CD14-positive monocyte (primary cell): ENCODE data around the gene DOCK3. TPM values are rescaled to one million over a fixed set of nuclear protein-coding genes. Genes with fewer than 3 reads are reported as not detected.

Experiments
- DNase-seq, 3 donors: peaks; one replicate each; pipeline ENCODE4 v3.0.0-alpha.2; 2011 to 2022
- H2AFZ ChIP-seq: 2 replicates; pipeline ENCODE4 v1.6.0; 2012; ENCODE audit warnings: mild to moderate bottlenecking, low read depth, low read length, inconsistent platforms; ENCODE audit not compliant: insufficient read depth, poor library complexity, severe bottlenecking
- H3K27ac ChIP-seq, 2 donors: 1 replicate in 1 of 2; 2 replicates in 1 of 2; pipeline ENCODE4 v1.5.1; 2012 to 2013; ENCODE audit warnings: low read length in 2 of 2, control low read depth in 1 of 2, inconsistent platforms in 1 of 2, low read depth in 1 of 2, mild to moderate bottlenecking in 1 of 2
- H3K27me3 ChIP-seq, 2 donors: one replicate each; pipeline versions ENCODE4 v1.6.0 to v1.6.1; 2011 to 2013; ENCODE audit warnings: low read length in 2 of 2; ENCODE audit not compliant: control insufficient read depth in 2 of 2, insufficient read depth in 2 of 2
- H3K36me3 ChIP-seq, 2 donors: replicated peaks in 1 of 2; 1 replicate in 1 of 2; 2 replicates in 1 of 2; pipeline versions ENCODE4 v1.5.1 to v1.6.1; 2012 to 2013; ENCODE audit warnings: low read length in 2 of 2, control low read depth in 1 of 2, inconsistent platforms in 1 of 2, mild to moderate bottlenecking in 1 of 2; ENCODE audit not compliant: insufficient read depth in 2 of 2, control insufficient read depth in 1 of 2
- H3K4me1 ChIP-seq, 2 donors: 1 replicate in 1 of 2; 2 replicates in 1 of 2; pipeline versions ENCODE4 v1.5.1 to v1.6.1; 2012 to 2013; ENCODE audit warnings: low read length in 2 of 2, control low read depth in 1 of 2, inconsistent platforms in 1 of 2, mild to moderate bottlenecking in 1 of 2, moderate library complexity in 1 of 2; ENCODE audit not compliant: insufficient read depth in 2 of 2, control insufficient read depth in 1 of 2
- H3K4me2 ChIP-seq: replicated peaks from 2 replicates; pipeline ENCODE3; 2012; ENCODE audit warnings: low read length, moderate library complexity, mild to moderate bottlenecking; ENCODE audit not compliant: poor library complexity, severe bottlenecking; ENCODE audit errors: extremely low read depth
- H3K4me3 ChIP-seq, 3 experiments: fragments of 200-600 bp in 1 of 3; sonication (generic) in 1 of 3; replicated peaks in 1 of 3; 1 replicate in 2 of 3; 2 replicates in 1 of 3; pipeline ENCODE4 v1.5.1; 2011 to 2013; ENCODE audit warnings: low read length in 3 of 3, mild to moderate bottlenecking in 3 of 3, control low read depth in 2 of 3, low read depth in 2 of 3, inconsistent platforms in 1 of 3, moderate library complexity in 1 of 3
- H3K79me2 ChIP-seq: 2 replicates; pipeline ENCODE4 v1.6.0; 2012; ENCODE audit warnings: mild to moderate bottlenecking, control low read depth, inconsistent platforms, low read length, moderate library complexity; ENCODE audit not compliant: insufficient read depth
- H3K9ac ChIP-seq: 2 replicates; pipeline ENCODE4 v1.6.0; 2017; ENCODE audit warnings: low read length, mild to moderate bottlenecking; ENCODE audit not compliant: insufficient read depth, poor library complexity, severe bottlenecking
- H3K9me3 ChIP-seq, 2 donors: replicated peaks in 1 of 2; 1 replicate in 1 of 2; 2 replicates in 1 of 2; pipeline versions ENCODE4 v1.5.1 to v1.6.1; 2012 to 2013; ENCODE audit warnings: low read length in 2 of 2, control low read depth in 1 of 2; ENCODE audit not compliant: control insufficient read depth in 1 of 2, insufficient read depth in 1 of 2
- H4K20me1 ChIP-seq: 2 replicates; pipeline ENCODE4 v1.6.0; 2012; ENCODE audit warnings: mild to moderate bottlenecking, low read length, control low read depth, moderate library complexity; ENCODE audit not compliant: insufficient read depth
- H3K27ac Mint-ChIP-seq, 7 donors: one replicate each; pipeline ENCODE4 v1.8.0; 2020; ENCODE audit warnings: mild to moderate bottlenecking in 7 of 7, mixed read lengths in 7 of 7, moderate library complexity in 6 of 7, inconsistent platforms in 2 of 7
- H3K27me3 Mint-ChIP-seq, 3 donors: one replicate each; pipeline ENCODE4 v1.8.0; 2021 to 2022; ENCODE audit warnings: low read depth in 3 of 3, mild to moderate bottlenecking in 3 of 3, mixed read lengths in 3 of 3, moderate library complexity in 3 of 3, inconsistent platforms in 1 of 3
- H3K36me3 Mint-ChIP-seq, 2 donors: one replicate each; pipeline ENCODE4 v1.8.0; 2020; ENCODE audit warnings: mixed read lengths in 2 of 2, inconsistent platforms in 1 of 2, mild to moderate bottlenecking in 1 of 2
- H3K4me1 Mint-ChIP-seq: one replicate; pipeline ENCODE4 v1.8.0; 2020; ENCODE audit warnings: mild to moderate bottlenecking, mixed read lengths
- H3K4me3 Mint-ChIP-seq, 2 donors: one replicate each; pipeline ENCODE4 v1.8.0; 2020; ENCODE audit warnings: mild to moderate bottlenecking in 2 of 2, mixed read lengths in 2 of 2, moderate library complexity in 1 of 2
- H3K9me3 Mint-ChIP-seq, 7 donors: one replicate each; pipeline ENCODE4 v1.8.0; 2020 to 2022; ENCODE audit warnings: mixed read lengths in 7 of 7, mild to moderate bottlenecking in 6 of 7, moderate library complexity in 6 of 7, inconsistent platforms in 2 of 7
- WGBS: methylation state at CpG from one replicate; pipeline ENCODE4 v1.1.5; 2013; ENCODE audit warnings: missing lambda C conversion rate; ENCODE audit not compliant: insufficient coverage; 5-methylcytosine and 5-hydroxymethylcytosine counted together
- intact Hi-C, 2 donors: fragments of 100-400 bp; cut with micrococcal nuclease; formaldehyde crosslinking; loops; one replicate each; pipeline versions ENCODE4 v1.15.0 to v1.15.1; 2023
- polyA plus RNA-seq, 3 donors: library from polyadenylated mRNA; depleted of rRNA in 1 of 3; unstranded in 2 of 3; stranded (reverse) in 1 of 3; fragments of 300-500 nt in 2 of 3; fragments of >200 nt in 1 of 3; fragmentation: Illumina TruSeq in 2 of 3; gene quantifications; 1 replicate in 2 of 3; 2 replicates in 1 of 3; pipeline ENCODE4 v1.2.3, GENCODE V29; 2012 to 2021
- TF ChIP-seq, protein P1 (sequence below): fragments of 200-600 bp; IDR thresholded peaks from one replicate; pipeline ENCODE4 v1.8.0; 2022; ENCODE audit warnings: antibody characterized with exemption, mild to moderate bottlenecking

Gene DOCK3
- polyA plus RNA-seq, 3 donors, result 0.03 TPM; not detected in 1

- TF ChIP-seq, protein P1, sequence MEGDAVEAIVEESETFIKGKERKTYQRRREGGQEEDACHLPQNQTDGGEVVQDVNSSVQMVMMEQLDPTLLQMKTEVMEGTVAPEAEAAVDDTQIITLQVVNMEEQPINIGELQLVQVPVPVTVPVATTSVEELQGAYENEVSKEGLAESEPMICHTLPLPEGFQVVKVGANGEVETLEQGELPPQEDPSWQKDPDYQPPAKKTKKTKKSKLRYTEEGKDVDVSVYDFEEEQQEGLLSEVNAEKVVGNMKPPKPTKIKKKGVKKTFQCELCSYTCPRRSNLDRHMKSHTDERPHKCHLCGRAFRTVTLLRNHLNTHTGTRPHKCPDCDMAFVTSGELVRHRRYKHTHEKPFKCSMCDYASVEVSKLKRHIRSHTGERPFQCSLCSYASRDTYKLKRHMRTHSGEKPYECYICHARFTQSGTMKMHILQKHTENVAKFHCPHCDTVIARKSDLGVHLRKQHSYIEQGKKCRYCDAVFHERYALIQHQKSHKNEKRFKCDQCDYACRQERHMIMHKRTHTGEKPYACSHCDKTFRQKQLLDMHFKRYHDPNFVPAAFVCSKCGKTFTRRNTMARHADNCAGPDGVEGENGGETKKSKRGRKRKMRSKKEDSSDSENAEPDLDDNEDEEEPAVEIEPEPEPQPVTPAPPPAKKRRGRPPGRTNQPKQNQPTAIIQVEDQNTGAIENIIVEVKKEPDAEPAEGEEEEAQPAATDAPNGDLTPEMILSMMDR, result no peak
- Histone ChIP-seq H3K9me3 (no peaks in the 10 kb centered on the region), H2AFZ (no peak overlapping the region), H3K4me2 (no peak overlapping the region), H3K4me3 (no peak overlapping the region), H3K4me1 (no peaks in the 10 kb centered on the region), H4K20me1 (no peaks in the 10 kb centered on the region), H3K27me3 (no peaks in the 10 kb centered on the region), H3K27ac (no peak overlapping the region), H3K36me3 (no peaks in the 10 kb centered on the region), H3K9ac (no peak overlapping the region), H3K79me2 (no peaks in the 10 kb centered on the region)
- no peaks in the 10 kb centered on the region for H3K4me1 Mint-ChIP-seq
- 0% methylated on average over 1 of the region's 8 CpGs for WGBS
- DNase-seq, result no peak
- peaks cover 0 to 4% (median 0%) of the 10 kb centered on the region in 7 donors for H3K9me3 Mint-ChIP-seq
- H3K27me3 Mint-ChIP-seq, result peaks cover 0 to 1% (median 0%) of the 10 kb centered on the region in 3 donors
- H3K36me3 Mint-ChIP-seq, result no peaks in the 10 kb centered on the region
- H3K27ac Mint-ChIP-seq, result no peak overlapping the region
- intact Hi-C loops, result no loop called here
- H3K4me3 Mint-ChIP-seq, result no peak overlapping the region
Observed at GRCh38 chr3:51355891-51356578, 681.3 kb downstream of the DOCK3 start.

DNA sequence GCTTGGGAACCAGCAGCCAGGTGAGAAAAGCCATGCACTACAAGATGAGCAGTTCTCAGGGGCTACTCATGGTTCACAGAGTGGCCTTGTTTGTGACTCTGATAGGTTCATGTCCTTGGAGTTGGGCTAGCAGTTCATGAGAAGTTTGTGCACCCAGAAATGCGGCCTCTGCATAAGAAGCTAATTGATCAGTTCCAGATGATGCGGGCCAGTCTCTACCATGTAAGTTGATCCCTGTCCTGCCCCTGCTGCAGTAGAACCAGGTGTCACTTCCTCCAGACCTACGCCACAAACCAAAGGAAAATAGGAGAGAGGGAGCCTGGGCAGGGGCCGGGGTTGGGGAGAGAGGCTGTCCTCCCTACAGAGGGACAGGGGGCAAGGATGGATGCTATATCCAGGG lies 683.1 kb downstream of the DOCK3 start:
- H3K27me3 ChIP-seq, result no peaks in the 10 kb centered on the region
- H3K79me2 ChIP-seq, result no peaks in the 10 kb centered on the region
- H3K9me3 ChIP-seq, result no peaks in the 10 kb centered on the region
- Mint-ChIP-seq H3K27ac (no peak overlapping the region), H3K36me3 (no peaks in the 10 kb centered on the region), H3K9me3 (no peaks in the 10 kb centered on the region), H3K4me3 (no peak overlapping the region), H3K4me1 (no peaks in the 10 kb centered on the region), H3K27me3 (peaks cover 0 to 1% (median 1%) of the 10 kb centered on the region in 3 donors)
- no peak overlapping the region for H3K27ac ChIP-seq
- DNase-seq, result no peak
- 100% methylated on average over 2 of the region's 4 CpGs for WGBS
- no peak overlapping the region for H3K4me2 ChIP-seq
- no peak overlapping the region for H3K4me3 ChIP-seq
- H3K9ac ChIP-seq, result no peak overlapping the region
- no peaks in the 10 kb centered on the region for H3K4me1 ChIP-seq
- no peak overlapping the region for H2AFZ ChIP-seq
- intact Hi-C loops, result no loop called here
- no peaks in the 10 kb centered on the region for H4K20me1 ChIP-seq
- no peaks in the 10 kb centered on the region for H3K36me3 ChIP-seq
- TF ChIP-seq, protein P1, result no peak
